ENCODE results near the gene SPSB1.

Gene SPSB1

DNA sequence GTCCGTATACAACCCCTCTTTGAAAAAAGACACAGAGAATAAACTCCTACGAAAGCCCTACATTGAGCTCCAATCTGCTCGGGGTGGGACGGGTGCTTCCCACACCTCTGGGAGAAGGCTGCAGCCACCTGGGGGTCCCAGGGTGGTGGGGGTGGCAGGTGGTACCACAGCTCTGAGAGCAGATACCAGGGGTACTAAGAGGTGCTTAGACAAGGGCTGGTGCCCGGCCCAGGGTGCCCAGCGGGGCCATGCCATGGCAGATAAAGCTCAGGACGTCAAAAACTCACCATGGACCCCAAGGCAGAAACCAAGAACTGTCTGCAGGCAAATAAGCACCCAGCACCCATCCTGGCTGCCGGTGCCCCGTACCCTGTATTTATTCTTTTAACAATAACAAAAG is 75.1 kb downstream of the SPSB1 start:
- no peak for TF ChIP-seq CTCF (IDR thresholded peaks at IDR 0.05; ENCODE audit: control insufficient read depth, insufficient read depth, low read depth, low read length, missing control alignments)
- no peak overlapping the region for H3K4me3 ChIP-seq (ENCODE audit: control insufficient read depth, low read depth, low read length)
- no peak for DNase-seq (ENCODE audit: low read depth)

DNA sequence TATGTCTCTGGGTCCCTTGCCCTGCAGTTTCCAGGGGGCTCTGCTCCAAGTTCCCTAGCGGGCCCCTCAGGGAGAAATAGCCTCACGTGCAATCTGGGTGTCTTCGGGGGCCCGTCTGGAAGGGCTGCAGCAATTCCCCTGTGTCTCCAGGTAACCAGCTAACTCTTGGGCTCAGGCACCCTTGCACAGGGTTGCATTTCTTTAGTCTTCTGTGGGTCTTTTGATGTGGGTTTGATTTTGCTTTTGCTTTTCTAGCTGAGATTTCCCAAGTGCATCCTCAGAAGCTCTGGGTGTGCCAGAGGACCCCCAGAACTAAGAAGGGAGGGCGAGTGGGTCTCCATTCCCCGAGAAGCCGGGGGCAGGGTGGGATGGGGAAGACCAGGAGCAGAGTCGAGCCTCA is 75.7 kb downstream of the SPSB1 start:
- TF ChIP-seq CTCF (IDR thresholded peaks at IDR 0.05; ENCODE audit: control insufficient read depth, insufficient read depth, low read depth, low read length, missing control alignments): no peak
- H3K4me3 ChIP-seq (ENCODE audit: control insufficient read depth, low read depth, low read length): no peak overlapping the region
- no peak for DNase-seq (ENCODE audit: low read depth)

- H3K4me3 ChIP-seq (ENCODE audit: control insufficient read depth, low read depth, low read length): no peak overlapping the region
- no peak for DNase-seq (ENCODE audit: low read depth)
- TF ChIP-seq CTCF (IDR thresholded peaks at IDR 0.05; ENCODE audit: control insufficient read depth, insufficient read depth, low read depth, low read length, missing control alignments): no peak
These were observed 77.5 kb downstream of the SPSB1 start for GRCh38 chr1:9369964-9370788.

DNA sequence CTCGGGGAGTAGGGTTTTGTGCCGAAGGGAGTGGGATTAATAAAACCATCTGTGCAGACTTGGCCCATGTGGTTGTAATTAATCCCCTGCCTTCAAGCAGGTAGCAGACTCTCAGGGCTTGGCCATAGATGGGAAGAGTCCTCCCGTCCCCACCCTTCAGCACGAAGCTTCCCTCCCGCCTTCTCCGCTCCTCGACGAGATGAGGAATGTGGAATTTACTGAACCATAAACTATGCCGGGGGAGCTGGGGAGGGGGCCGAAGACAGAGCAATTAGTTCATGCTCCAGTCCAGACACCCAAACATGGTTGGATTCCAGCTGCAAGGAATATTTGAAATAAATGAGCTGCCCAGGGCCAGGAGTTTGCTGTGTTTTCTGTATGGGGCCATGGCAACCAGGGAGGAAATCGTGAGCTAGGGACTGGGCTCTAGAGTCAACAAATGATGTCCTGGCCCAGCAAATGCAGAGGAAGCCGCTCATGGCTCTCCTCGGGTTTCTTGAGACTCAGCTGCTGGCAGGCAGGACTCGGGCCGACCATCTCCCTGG is 78.8 kb downstream of the SPSB1 start:
- DNase-seq (ENCODE audit: low read depth): no peak
- no peak for TF ChIP-seq CTCF (IDR thresholded peaks at IDR 0.05; ENCODE audit: control insufficient read depth, insufficient read depth, low read depth, low read length, missing control alignments)
- H3K4me3 ChIP-seq (ENCODE audit: control insufficient read depth, low read depth, low read length): no peak overlapping the region

- no peak for TF ChIP-seq CTCF (IDR thresholded peaks at IDR 0.05; ENCODE audit: control insufficient read depth, insufficient read depth, low read depth, low read length, missing control alignments)
- H3K4me3 ChIP-seq (ENCODE audit: control insufficient read depth, low read depth, low read length): no peak overlapping the region
- DNase-seq (ENCODE audit: low read depth): no peak
These were observed 79.3 kb downstream of the SPSB1 start for GRCh38 chr1:9371951-9372350.

DNA sequence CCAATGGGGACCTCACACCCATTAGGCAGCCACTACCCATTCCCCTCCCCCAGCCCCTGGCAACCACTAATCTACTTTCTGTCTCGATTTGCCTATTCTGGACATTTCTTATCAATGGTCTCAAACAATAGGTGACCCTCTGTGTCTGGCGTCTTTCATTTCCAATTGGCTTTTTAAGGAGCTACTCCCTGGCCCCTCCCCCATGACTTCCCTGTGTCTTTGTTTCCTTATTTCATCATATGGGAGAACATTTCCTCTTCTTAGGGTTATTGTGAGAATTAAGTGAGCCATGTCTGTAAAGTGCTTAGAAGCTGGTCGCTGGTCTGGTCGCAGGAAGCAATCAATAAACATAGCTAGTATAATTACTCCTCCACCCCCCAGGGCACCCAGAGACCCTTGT is 80.9 kb downstream of the SPSB1 start:
- no peak overlapping the region for H3K4me3 ChIP-seq (ENCODE audit: control insufficient read depth, low read depth, low read length)
- DNase-seq (ENCODE audit: low read depth): no peak
- TF ChIP-seq CTCF (IDR thresholded peaks at IDR 0.05; ENCODE audit: control insufficient read depth, insufficient read depth, low read depth, low read length, missing control alignments): no peak

Measured in AG09309 (cell line).